Transverse colon (tissue), 4 donors: Measurements from ENCODE around the gene KRTAP4-6. TPM values are rescaled to one million over a fixed set of nuclear protein-coding genes. Genes with fewer than 3 reads are reported as not detected.
"Not testable (repeated sequence)": the region's sequence is repeated elsewhere in the genome, so short reads cannot be mapped to it uniquely, and the experiment has no call there.

Source experiments
- DNase-seq: peaks from one replicate; pipeline ENCODE4 v3.0.0-alpha.2; 2019
- H3K27ac ChIP-seq, 4 donors: fragments of 200-600 bp; sonication (generic); 2 replicates each; pipeline ENCODE4 v1.5.1; 2016 to 2018; ENCODE audit warnings: inconsistent platforms in 4 of 4
- H3K27me3 ChIP-seq: fragments of 200-600 bp; sonication (generic); 2 replicates; pipeline ENCODE4 v1.5.1; 2017; ENCODE audit warnings: inconsistent platforms
- H3K36me3 ChIP-seq, 4 donors: fragments of 200-600 bp; sonication (generic); 2 replicates each; pipeline ENCODE4 v1.5.1; 2017 to 2019; ENCODE audit warnings: inconsistent platforms in 4 of 4
- H3K4me1 ChIP-seq, 4 donors: fragments of 200-600 bp; sonication (generic); 2 replicates each; pipeline ENCODE4 v1.5.1; 2017 to 2020; ENCODE audit warnings: inconsistent platforms in 4 of 4
- H3K4me3 ChIP-seq, 4 donors: fragments of 200-600 bp; sonication (generic); 1 replicate in 1 of 4; 2 replicates in 3 of 4; pipeline versions ENCODE4 v1.5.1 to v1.6.1; 2017 to 2019; ENCODE audit warnings: inconsistent platforms in 4 of 4
- H3K9me3 ChIP-seq, 2 donors: fragments of 200-600 bp; sonication (generic); 2 replicates each; pipeline ENCODE4 v1.5.1; 2017 to 2019; ENCODE audit warnings: inconsistent platforms in 2 of 2
- EP300 ChIP-seq: sonication (generic); formaldehyde crosslinking; IDR thresholded peaks from one replicate; pipeline ENCODE4 v1.6.1; 2017; ENCODE audit warnings: antibody characterized with exemption, low read depth
- POLR2A ChIP-seq: fragments of 450-650 bp; IDR thresholded peaks from one replicate; pipeline ENCODE4 v1.6.1; 2016; ENCODE audit warnings: antibody characterized with exemption, mild to moderate bottlenecking, moderate library complexity
- POLR2AphosphoS5 ChIP-seq, 3 donors: sonication (generic); formaldehyde crosslinking; IDR thresholded peaks; one replicate each; pipeline ENCODE4 v1.6.1; 2016; ENCODE audit warnings: antibody characterized with exemption in 3 of 3
- WGBS, 2 donors: methylation state at CpG; one replicate each; pipeline ENCODE4 v1.1.5; 2018; ENCODE audit warnings: low coverage in 1 of 2; 5-methylcytosine and 5-hydroxymethylcytosine counted together
- in situ Hi-C, 4 donors: fragments of 200-750 bp; cut with MboI; loops; one replicate each; pipeline versions ENCODE4 v1.15.0 to v1.15.1; 2017; ENCODE audit warnings: low sequenced_read_pairs in 3 of 4, low pct_ligation_motif_present in 1 of 4, low pct_unique_long_range_greater_than_20kb in 1 of 4
- intact Hi-C: fragments of 100-400 bp; cut with DNase I; formaldehyde crosslinking; loops from one replicate; pipeline ENCODE4 v1.15.1; 2023; ENCODE audit warnings: low total_unique reads
- total RNA-seq, 4 donors: library from RNA; depleted of rRNA; stranded (reverse); fragments of >200 nt; gene quantifications; one replicate each; pipeline ENCODE4 v1.1.0, GENCODE V29; 2016
- TF ChIP-seq, protein P1 (sequence below), 5 experiments: fragments of 200-600 bp in 3 of 5; fragments of 450-650 bp in 2 of 5; sonication (generic) in 3 of 5; IDR thresholded peaks; 1 replicate in 2 of 5; 2 replicates in 3 of 5; pipeline ENCODE4 v1.5.1; 2016 to 2017; ENCODE audit warnings: antibody characterized with exemption in 5 of 5, inconsistent platforms in 3 of 5, mild to moderate bottlenecking in 2 of 5, moderate library complexity in 1 of 5

Gene KRTAP4-6
- total RNA-seq, 4 donors from 2014 or later = not detected

GRCh38 chr17:41125064-41125463 lies 15.3 kb downstream of the KRTAP4-6 start:
- Histone ChIP-seq H3K4me3 (no peak overlapping the region), H3K36me3 (no peaks in the 10 kb centered on the region), H3K27me3 (peaks cover 12% of the 10 kb centered on the region), H3K27ac (no peak overlapping the region), H3K9me3 (no peaks in the 10 kb centered on the region), H3K4me1 (no peaks in the 10 kb centered on the region)
- 89 to 94% methylated on average over 2 of the region's 2 CpGs for WGBS, 2 donors
- intact Hi-C loops (no loop called here), in situ Hi-C loops (no loop called here)
- DNase-seq = no peak
- TF ChIP-seq POLR2A (no peak), POLR2AphosphoS5 (IDR thresholded peaks at IDR 0.05) (no peak), EP300 (no peak)
- TF ChIP-seq, protein P1, sequence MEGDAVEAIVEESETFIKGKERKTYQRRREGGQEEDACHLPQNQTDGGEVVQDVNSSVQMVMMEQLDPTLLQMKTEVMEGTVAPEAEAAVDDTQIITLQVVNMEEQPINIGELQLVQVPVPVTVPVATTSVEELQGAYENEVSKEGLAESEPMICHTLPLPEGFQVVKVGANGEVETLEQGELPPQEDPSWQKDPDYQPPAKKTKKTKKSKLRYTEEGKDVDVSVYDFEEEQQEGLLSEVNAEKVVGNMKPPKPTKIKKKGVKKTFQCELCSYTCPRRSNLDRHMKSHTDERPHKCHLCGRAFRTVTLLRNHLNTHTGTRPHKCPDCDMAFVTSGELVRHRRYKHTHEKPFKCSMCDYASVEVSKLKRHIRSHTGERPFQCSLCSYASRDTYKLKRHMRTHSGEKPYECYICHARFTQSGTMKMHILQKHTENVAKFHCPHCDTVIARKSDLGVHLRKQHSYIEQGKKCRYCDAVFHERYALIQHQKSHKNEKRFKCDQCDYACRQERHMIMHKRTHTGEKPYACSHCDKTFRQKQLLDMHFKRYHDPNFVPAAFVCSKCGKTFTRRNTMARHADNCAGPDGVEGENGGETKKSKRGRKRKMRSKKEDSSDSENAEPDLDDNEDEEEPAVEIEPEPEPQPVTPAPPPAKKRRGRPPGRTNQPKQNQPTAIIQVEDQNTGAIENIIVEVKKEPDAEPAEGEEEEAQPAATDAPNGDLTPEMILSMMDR (IDR thresholded peaks at IDR 0.05) = no peak

DNA sequence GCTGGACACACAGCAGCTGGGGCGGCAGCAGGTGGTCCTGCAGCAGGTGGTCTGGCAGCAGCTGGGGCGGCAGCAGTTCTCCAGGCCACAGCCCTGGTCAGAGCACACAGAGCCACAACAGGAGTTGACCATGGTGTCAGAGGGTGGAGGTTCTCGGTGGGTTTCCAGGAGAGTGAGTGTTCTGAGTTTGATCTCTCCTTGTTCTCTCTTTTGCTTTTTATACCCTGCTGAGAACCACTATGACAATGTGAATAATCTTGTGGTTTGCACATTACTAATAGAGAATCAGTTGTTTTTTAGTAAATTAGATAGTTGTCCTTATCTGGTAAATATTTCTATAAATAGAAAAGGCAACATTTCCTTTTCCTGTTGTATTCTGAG lies 16.4 kb downstream of the KRTAP4-6 start, which contains the start of gene KRTAP4-12:
Gene KRTAP4-12, minus strand, starts transcription at position 192 of the 381 bp plus-strand sequence. Its CDS starts 60 bp downstream, at position 132.
- in situ Hi-C loops, H3K27ac ChIP-seq, DNase-seq, intact Hi-C loops, H3K9me3 ChIP-seq, H3K4me3 ChIP-seq, H3K4me1 ChIP-seq, H3K36me3 ChIP-seq: not testable (repeated sequence)
- peaks cover 12% of the 10 kb centered on the region for H3K27me3 ChIP-seq
- 81% methylated on average over 3 of the region's 3 CpGs; no CpG with 5 or more reads in 1 of the 2 donors for WGBS, 2 donors

- H3K36me3 ChIP-seq, H3K27ac ChIP-seq, in situ Hi-C loops, H3K4me1 ChIP-seq, H3K9me3 ChIP-seq, DNase-seq, intact Hi-C loops, H3K4me3 ChIP-seq: not testable (repeated sequence)
- peaks cover 12% of the 10 kb centered on the region for H3K27me3 ChIP-seq
- 65 to 83% methylated on average over 2 to 12 of the region's 12 CpGs for WGBS, 2 donors
These were observed 16.9 kb downstream of the KRTAP4-6 start for GRCh38 chr17:41123292-41123990.

DNA sequence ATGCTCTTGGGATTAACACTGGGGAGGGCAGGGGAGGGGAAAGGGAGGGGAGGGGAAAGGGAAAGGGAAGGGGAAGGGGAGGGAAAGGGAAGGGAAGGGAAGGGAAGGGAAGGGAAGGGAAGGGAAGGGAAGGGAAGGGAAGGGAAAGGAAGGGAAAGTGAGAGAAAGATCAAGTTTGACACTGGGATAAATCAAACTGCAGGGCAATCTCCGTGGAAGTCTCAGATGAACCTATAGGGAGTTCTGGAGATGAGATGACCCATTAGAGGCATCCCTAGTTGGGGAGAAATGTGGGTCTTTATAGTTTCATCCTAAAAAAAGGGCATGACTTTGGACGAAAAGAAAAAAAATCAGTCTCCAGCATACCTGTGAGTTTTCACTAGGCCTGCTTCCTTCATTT lies 18.6 kb downstream of the KRTAP4-6 start:
- WGBS, 2 donors = 90 to 94% methylated on average over 2 of the region's 2 CpGs
- Histone ChIP-seq H3K27ac (no peak overlapping the region), H3K9me3 (no peaks in the 10 kb centered on the region), H3K4me1 (no peaks in the 10 kb centered on the region), H3K27me3 (peaks cover 7% of the 10 kb centered on the region), H3K4me3 (no peak overlapping the region), H3K36me3 (no peaks in the 10 kb centered on the region)
- no peak for DNase-seq
- TF ChIP-seq POLR2AphosphoS5 (IDR thresholded peaks at IDR 0.05) (no peak), POLR2A (no peak), EP300 (no peak)
- TF ChIP-seq, protein P1 (IDR thresholded peaks at IDR 0.05) = no peak
- in situ Hi-C loops = no loop called here
- intact Hi-C loops = no loop called here

DNA sequence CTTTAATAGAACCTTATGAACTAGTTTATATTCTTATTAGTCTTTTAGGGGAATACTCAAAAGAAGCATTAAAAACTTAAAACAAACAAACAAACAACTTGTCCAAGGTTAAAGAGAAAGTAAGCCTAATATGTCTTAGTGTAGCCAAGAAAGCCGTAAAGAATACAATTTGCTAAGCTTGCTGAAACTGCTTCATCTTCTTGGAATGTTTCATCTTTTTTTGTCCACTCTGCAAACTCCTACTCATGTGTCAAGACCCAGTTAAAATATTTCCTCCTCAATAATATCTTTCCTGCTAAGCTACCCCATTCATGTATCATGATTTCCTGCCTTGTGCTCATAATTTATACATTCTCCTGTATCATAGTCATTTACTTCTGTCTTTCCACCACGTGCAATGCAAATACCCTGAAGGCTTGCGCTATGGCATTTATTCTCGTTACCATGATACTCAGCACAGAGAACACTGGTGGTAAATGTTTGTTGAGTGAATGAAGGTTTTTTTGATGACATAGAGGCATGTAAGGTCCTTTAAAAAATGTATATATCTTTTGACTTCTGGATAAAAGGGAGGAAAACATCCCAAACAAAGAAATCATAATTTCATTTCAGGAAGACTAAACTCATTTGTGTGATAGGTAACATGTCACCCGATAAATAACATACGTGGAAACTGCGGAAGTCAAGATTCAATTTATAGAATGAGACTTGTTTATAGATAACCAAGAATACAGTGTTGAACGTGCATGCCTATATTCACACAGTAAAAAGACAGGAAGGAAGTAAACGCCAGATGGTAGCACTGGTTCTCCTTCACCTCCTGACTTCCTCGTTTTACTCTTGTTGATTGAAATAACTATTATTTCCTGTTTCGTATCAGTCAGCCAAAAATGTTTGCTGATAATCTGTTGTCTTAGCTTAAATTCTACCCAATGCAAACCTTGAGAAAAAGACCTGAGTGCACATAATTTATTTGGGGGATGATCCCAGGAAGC lies 20.4 kb downstream of the KRTAP4-6 start:
- H3K9me3 ChIP-seq, H3K36me3 ChIP-seq, H3K4me3 ChIP-seq, H3K27me3 ChIP-seq, DNase-seq, H3K4me1 ChIP-seq, in situ Hi-C loops, intact Hi-C loops, H3K27ac ChIP-seq: not testable (repeated sequence)
- WGBS, 2 donors = 56 to 60% methylated on average over 8 to 11 of the region's 11 CpGs
